HEK293T (cell line): ENCODE measurements around the gene EDIL3.

ENCODE experiments used
- ARNT ChIP-seq: fragments of 450-650 bp; IDR thresholded peaks from 2 replicates; pipeline ENCODE4 v1.6.1; 2017; ENCODE audit warnings: mild to moderate bottlenecking
- BHLHE40 ChIP-seq: fragments of 450-650 bp; IDR thresholded peaks from 2 replicates; pipeline ENCODE4 v1.6.1; 2016; ENCODE audit warnings: mild to moderate bottlenecking, moderate library complexity, borderline replicate concordance
- ELF4 ChIP-seq: fragments of 450-650 bp; IDR thresholded peaks from 2 replicates; pipeline ENCODE4 v1.6.1; 2017; ENCODE audit warnings: antibody characterized with exemption
- FOXA1 ChIP-seq: fragments of 450-650 bp; IDR thresholded peaks from 2 replicates; pipeline ENCODE4 v1.6.1; 2016; ENCODE audit warnings: mild to moderate bottlenecking
- FOXK2 ChIP-seq: fragments of 450-650 bp; IDR thresholded peaks from 2 replicates; pipeline ENCODE4 v1.6.1; 2016; ENCODE audit warnings: mild to moderate bottlenecking
- L3MBTL2 ChIP-seq: fragments of 450-650 bp; conservative IDR thresholded peaks from 2 replicates; pipeline ENCODE4 v1.6.1; 2016; ENCODE audit warnings: mild to moderate bottlenecking
- LEF1 ChIP-seq: fragments of 450-650 bp; IDR thresholded peaks from 2 replicates; pipeline ENCODE4 v1.6.1; 2017; ENCODE audit warnings: mild to moderate bottlenecking, borderline replicate concordance
- NFRKB ChIP-seq: fragments of 450-650 bp; IDR thresholded peaks from 2 replicates; pipeline ENCODE4 v1.6.1; 2016; ENCODE audit warnings: mild to moderate bottlenecking, moderate library complexity
- SP1 ChIP-seq: fragments of 450-650 bp; IDR thresholded peaks from 2 replicates; pipeline ENCODE4 v1.6.1; 2017
- SUZ12 ChIP-seq: fragments of 450-650 bp; IDR thresholded peaks from 2 replicates; pipeline ENCODE4 v1.6.1; 2016; ENCODE audit warnings: mild to moderate bottlenecking
- TARDBP ChIP-seq: fragments of 450-650 bp; IDR thresholded peaks from 2 replicates; pipeline ENCODE4 v1.6.1; 2016
- TF ChIP-seq, protein P1 (sequence below): fragments of 450-650 bp; IDR thresholded peaks from 2 replicates; pipeline ENCODE4 v1.6.1; 2016

DNA sequence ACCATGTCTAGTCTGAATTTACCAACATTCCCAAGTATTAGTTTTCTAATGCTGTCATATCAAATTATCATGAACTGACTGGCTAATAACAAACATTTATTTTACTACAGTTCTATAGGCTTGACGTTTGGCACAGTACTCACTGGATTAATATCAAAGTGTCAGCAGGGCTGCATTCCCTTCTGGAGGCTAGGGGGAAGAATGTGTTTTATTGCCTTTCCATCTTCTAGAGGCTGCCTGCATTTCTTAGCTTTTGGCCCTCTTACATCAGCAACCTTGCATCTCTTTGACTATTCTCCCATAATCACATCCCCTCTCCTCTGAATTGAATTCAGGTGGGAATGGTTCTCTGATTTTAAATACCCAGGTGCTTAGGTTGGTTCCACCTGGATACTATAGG lies 84.7 kb downstream of the EDIL3 start:
- TF ChIP-seq ARNT (no peak), FOXK2 (no peak), SUZ12 (no peak), L3MBTL2 (no peak), TARDBP (no peak), LEF1 (no peak), NFRKB (no peak), BHLHE40 (no peak), FOXA1 (no peak), ELF4 (no peak), SP1 (no peak)
- TF ChIP-seq, protein P1, sequence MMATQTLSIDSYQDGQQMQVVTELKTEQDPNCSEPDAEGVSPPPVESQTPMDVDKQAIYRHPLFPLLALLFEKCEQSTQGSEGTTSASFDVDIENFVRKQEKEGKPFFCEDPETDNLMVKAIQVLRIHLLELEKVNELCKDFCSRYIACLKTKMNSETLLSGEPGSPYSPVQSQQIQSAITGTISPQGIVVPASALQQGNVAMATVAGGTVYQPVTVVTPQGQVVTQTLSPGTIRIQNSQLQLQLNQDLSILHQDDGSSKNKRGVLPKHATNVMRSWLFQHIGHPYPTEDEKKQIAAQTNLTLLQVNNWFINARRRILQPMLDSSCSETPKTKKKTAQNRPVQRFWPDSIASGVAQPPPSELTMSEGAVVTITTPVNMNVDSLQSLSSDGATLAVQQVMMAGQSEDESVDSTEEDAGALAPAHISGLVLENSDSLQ, result no peak
